NCI-H1105 treated with DMSO at 0.1 percent for 48 hours (cell line): ENCODE results near the gene SLC25A13.

ENCODE experiments used
- DNase-seq: peaks from one replicate; lab custom pipeline; 2025; lab: John Stamatoyannopoulos, UW

Gene SLC25A13

DNA sequence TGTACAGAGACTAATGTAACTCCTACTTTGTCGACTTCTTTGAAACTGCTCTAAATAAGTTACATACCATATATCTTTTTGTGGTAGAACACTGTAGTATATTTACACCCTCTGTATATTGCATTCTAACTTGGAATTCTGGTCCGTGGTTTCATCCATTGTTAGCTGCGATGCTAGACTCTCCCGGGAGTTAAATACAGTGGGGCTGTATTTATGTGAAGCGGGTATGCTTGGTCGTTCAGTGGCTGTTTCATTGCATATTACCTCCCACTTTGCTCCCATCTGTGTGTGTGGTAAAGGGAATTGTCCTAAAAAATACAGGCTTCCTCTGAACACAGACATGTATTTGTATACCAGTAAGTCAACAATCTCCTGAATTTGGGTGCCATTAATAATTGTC, 231.1 kb downstream of the SLC25A13 start:
- peak; percentile 55 for DNase-seq

DNA sequence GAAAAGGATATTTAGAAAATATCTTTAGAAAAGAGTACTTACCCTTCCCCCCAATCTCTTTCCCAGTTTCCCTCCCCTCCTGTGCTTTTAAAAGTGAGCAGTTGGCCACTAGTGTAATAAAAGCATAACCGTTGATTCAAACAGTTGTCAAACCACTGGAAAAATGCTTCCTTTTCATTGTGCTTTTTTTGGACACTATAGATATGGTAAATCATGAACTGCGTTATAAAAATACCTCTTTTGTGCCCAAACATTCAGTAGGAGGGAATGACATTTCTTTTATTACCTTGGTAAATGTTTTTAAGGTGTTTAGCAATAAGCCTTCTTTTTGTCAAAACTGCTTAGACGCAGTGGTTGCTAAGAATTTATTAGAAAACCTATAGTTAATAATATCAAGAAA, 232.4 kb downstream of the SLC25A13 start:
- DNase-seq: no peak

DNA sequence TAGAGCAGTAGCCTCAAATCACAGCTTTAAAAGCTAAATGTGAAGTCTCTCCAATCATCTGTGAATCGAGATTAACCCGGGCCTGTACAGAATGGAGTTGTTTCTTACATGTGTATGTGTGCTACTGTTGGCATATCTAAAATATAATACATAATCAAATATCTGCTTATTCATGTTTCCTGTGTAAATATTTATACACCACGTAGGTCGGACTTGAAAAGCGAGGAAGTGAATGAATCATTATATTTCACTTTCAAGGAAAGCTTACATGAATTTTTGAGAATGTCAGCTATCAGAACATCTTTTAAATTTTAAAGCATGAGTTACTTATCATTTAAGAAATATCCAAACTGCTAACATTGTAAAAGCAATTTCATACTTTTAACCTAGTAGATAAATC, 233.3 kb downstream of the SLC25A13 start:
- no peak for DNase-seq

DNA sequence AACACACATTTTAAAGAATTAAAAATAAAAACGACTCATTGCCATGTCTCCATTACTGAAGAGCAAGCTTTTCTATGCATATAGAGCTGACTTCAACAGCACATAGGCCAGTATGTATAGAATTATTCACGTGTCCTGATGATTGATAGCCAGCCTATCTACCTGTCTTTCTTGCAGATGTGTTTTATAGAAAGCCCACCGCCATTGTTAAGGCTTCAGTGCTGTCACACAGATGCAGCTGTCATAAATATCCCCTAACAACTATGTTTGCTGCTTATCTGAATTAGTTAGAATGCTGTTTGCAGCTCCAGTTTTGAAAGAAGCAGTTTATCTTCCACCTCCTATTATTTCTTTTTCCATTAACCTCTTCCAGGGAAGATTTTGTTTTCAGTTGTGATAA, 235.9 kb downstream of the SLC25A13 start:
- peak; percentile 76 for DNase-seq

DNA sequence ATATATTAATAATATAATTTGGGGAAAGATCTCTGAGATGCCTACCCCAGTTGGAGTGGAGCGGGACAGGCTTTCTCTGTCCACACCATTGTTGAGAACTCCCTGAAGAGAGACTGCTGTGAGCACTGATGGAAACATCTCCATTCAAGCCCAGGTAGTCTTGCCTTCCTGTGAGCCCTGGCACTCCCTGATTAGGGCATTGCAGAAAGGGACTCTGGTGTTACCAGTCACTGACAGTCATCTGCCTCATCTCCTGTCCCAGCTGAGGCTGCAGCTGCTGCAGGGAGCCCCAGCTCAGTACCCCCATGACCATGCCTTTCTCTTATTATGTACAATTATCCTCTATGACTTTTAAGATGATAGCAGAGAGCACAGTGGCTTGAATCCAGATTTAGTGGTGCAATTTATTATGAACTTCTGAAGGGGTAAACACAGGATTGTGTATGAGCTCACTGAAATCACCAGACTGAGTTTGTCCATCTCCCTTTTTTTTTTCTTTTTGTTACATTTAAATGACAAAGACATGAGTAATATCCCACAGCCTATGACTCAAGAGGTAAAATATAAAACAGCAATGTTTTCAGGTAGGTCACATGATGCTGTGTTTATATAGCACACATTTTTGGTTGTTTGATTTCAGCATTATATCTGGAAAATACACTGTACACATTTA, 236.9 kb downstream of the SLC25A13 start:
- DNase-seq: peak; percentile 92

DNA sequence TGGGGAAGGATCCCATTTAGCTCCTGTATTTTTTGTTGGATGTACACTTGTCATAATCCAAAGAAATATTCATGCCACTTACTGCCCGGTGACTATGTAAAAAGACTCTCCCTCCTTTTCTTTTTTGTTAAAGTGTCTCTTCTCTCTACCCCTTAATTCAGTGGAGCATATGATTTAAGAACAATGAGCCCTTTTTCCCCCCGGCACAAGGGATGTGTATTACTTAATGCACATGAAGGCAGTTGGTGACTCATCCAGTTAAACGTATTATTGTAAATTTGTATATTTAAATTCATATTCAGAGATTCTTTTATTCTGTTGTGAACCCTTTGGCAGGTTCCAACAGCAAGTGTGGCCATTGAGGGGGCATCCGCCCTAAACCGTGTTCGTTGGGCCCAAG, 241.9 kb downstream of the SLC25A13 start:
- peak; percentile 42 for DNase-seq

DNA sequence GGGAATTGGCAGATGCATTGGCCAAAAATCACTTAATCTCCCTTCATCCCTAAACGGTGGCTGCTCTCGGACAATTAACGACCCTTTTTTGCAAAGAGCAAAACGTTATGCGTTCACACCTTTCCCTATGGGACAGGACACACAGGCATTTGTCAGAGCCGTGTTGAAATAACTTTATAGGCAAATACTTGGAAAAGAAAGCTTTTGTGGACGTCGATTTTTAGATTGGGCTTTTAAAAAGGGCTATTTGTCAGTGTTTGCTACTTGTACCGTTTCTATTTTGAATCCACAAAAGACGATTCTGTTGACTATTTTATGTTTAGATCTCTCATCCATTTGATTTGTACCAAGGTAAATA, 245.6 kb downstream of the SLC25A13 start:
- DNase-seq: peak; percentile 83

DNA sequence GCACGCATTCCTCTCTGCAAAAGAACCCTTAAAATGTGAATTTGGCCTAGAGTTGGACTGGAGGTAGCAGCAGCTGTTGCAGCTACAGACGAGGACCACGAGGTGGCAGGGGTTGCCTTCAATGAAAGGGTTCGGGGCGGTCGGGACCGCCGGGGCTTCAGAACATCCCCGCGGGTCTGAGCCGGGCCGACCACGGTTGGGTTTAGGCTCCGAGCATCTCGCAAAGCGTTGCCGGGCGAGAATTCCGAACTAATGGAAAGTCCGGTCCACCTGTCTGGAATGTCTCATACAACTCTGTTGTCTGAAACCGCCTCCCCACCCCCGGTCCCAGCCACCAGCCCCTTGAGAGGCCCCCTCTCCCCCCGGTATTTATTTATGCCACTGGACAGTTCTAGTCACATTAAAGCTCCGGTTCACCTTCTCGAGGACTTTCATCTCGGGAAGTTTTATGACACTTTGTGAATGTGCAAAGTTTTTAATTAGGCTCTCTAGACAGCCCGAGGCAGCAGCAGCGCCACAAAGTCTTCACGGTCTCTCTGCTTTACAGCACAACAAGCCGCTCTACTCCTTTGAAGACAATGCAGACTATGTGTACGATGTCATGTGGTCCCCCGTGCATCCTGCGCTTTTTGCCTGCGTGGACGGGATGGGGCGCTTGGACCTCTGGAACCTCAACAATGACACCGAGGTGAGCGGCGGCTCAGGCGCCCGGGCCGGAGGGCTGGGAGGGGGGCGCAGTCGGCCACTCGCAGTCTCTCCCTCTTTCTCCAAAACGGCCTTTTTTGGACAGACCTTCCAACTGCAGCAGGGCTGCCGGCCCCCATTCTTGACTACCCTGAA, 246.2 kb downstream of the SLC25A13 start:
- peak; percentile 89 for DNase-seq

DNA sequence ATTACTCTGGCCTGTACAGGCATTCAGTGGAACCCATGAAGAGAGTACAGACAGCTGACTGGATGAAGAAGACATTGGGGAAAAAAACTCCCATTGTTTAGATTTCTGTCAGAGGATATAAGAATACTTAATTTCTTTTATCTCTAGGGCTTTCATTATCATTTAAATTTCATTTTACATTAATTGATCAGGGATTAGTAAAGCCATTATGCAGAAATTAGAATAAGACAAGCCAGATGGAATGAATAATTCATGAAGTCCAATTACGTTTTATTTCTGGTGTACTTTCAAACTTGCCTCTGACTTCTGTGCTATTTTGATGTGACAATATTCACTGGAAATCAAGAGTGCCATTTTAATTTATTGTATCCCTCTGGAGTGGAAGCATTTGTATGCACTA, 247.0 kb downstream of the SLC25A13 start:
- no peak for DNase-seq
